Measurements from ENCODE around the gene TBCE. TPM values are rescaled to one million over a fixed set of nuclear protein-coding genes. Genes with fewer than 3 reads are reported as not detected.

Gene TBCE
- total RNA-seq: 15.2 TPM
- long read RNA-seq, full-length matches to known transcripts: 7 of 17 reads
- long read RNA-seq, partial matches to known transcripts: 5 of 17 reads
- long read RNA-seq, other reads (novel, unspliced or antisense): 5 of 17 reads

DNA sequence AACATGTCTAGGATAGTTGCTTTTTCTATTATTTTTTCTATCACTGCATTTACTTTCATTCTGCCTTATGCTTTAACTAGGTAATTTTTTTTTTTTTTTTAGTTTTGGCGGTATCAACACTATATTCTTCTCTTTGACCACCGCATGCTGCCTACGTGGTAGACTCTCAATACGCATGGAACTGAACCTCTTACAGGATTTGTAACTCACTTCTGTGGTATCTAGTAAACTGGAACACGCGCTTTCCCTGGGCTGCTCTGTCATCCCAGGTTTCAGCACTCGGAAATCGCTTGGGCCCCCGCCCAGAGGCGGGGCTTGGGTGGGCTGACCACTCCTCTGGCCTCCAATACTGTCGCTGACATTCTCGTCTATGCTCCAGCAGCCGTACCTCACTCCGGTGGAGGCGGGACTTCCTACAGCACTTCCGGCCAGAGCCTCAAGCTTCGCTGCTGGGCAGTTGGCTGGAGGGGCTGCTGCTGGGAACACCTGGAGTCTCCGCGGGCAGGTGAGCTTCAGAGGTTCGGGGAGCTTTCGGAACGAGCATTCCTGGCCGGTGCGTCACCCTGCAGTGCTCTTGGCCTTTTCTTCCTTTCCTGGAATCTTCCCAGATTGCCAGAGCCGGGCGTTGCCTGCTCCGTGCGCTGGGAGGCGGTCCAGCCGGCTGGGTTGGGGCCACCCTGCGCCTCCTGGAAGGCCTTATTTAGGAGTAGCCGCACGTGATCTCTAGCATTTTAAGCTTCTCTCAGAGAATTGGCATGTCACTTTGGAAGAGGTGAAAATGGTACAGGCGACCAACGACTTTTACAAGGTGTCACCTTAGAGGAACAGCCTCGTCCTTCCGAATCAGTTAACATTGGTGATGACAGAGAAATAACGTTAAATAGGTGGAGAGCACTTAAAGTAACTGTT is at the start of gene TBCE:
Gene TBCE, plus strand, starts transcription at position 428 of the 909 bp plus-strand sequence. CDS start 12,623 bp downstream, outside the sequence.
- peak; percentile 98 for DNase-seq (ENCODE audit: low spot score)
- intact Hi-C loops (cut with DNase I): loop anchor here (1.0 to 10.0 kb wide), 2 partner anchors 39 to 48 kb away; partner anchors contain the start of genes ARID4B and GGPS1

DNA sequence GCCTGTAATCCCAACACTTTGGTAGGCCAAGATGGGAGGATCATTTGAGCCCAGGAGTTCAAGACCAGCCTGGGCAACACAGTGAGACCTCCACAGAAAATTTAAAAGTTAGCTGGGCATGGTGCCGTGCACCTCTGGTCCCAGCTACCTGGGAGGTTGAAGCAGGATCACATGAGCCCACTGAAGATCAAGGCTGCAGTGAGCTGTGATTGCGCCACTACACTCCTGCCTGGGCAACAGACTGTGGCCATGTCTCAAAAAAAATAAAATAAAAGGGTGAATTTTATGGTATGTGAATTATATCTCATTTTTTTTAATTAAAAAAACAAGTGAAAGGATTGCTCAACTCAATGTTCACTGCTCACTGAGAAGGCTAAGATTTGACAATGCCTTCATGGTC is 48.0 kb upstream of the TBCE start:
- intact Hi-C loops (cut with DNase I): no loop called here

GRCh38 chr1:235320521-235321179 is 46.6 kb upstream of the TBCE start:
- intact Hi-C loops (cut with DNase I): no loop called here
- DNase-seq (ENCODE audit: low spot score): no peak

More for the DNA sequence above, 48.0 kb upstream of the TBCE start:
- DNase-seq (ENCODE audit: low spot score): no peak

GRCh38 chr1:235324296-235324695 is 42.9 kb upstream of the TBCE start:
- no peak for DNase-seq (ENCODE audit: low spot score)
- intact Hi-C loops (cut with DNase I): no loop called here

- DNase-seq (ENCODE audit: low spot score): no peak
- intact Hi-C loops (cut with DNase I): loop anchor here (5.0 kb wide), 3 partner anchors 73 to 177 kb away; partner anchors contain the start of gene B3GALNT2
Observed at GRCh38 chr1:235325139-235325538, 42.1 kb upstream of the TBCE start.

GRCh38 chr1:235325854-235326253 is 41.4 kb upstream of the TBCE start:
- no peak for DNase-seq (ENCODE audit: low spot score)
- intact Hi-C loops (cut with DNase I): loop anchor here (5.0 kb wide), 3 partner anchors 74 to 176 kb away; partner anchors contain the start of gene B3GALNT2

DNA sequence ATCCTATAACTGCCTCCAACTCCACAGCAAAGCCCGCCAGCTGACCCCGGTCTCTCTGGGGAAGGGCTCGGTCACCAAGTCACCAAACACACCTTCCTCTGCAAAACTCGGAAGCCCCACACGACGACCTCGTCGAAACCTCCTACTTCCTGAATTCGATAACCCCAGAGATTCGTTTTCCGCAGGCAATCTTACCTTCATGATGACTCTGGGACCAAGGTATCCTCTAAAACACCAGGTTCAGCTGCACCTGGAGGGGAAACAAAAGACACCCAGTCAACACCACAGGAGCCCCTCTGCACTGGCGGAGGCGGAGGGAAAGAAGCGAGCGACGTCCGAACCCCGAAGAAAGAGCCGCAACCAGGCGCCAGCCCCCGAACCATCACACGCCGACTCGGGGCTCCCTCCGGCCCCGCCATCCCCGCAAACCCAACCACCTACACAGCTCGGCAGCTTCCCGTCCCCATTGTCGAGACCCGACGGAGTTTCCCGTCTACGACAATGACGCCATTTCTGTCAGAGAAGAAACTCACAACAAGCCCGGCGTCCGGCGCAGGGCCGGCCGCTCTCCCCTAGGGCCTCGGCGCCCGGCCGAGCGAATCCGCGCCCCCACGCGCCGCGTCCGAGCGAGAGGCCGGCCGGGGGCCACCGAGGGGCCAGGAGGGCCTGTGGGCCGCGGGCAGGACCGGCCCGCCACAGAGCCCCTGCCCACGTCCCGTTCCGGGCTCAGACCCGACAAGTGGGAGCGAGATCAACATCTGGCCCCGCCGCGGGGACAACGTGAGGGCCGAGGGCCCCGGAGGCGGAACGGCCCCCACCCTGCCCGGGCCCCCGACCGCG is 40.3 kb upstream of the TBCE start:
- peak; percentile 80 for DNase-seq (ENCODE audit: low spot score)
- intact Hi-C loops (cut with DNase I): loop anchor here (5.0 kb wide), 3 partner anchors 75 to 175 kb away; partner anchors contain the start of gene B3GALNT2

- DNase-seq (ENCODE audit: low spot score): peak; percentile 87
Observed at GRCh38 chr1:235327559-235328270, 39.5 kb upstream of the TBCE start, which contains the start of gene ARID4B. ARID4B (minus strand) TSS chr1:235328179; CDS start chr1:235326919, 1,260 bp downstream.

GRCh38 chr1:235328271-235329138 is 38.7 kb upstream of the TBCE start, which contains the start of gene GGPS1:
GGPS1 (plus strand) TSS chr1:235328570; CDS start chr1:235335265, 6,695 bp downstream.
- intact Hi-C loops (cut with DNase I): loop anchor here (1.0 to 5.0 kb wide), 4 partner anchors 39 to 174 kb away; partner anchors contain the start of genes B3GALNT2 and TBCE
- peak; percentile 99 for DNase-seq (ENCODE audit: low spot score)

More at GRCh38 chr1:235327559-235328270, 39.5 kb upstream of the TBCE start, which contains the start of gene ARID4B:
- intact Hi-C loops (cut with DNase I): loop anchor here (1.0 to 5.0 kb wide), 4 partner anchors 40 to 175 kb away; partner anchors contain the start of genes B3GALNT2 and TBCE

DNA sequence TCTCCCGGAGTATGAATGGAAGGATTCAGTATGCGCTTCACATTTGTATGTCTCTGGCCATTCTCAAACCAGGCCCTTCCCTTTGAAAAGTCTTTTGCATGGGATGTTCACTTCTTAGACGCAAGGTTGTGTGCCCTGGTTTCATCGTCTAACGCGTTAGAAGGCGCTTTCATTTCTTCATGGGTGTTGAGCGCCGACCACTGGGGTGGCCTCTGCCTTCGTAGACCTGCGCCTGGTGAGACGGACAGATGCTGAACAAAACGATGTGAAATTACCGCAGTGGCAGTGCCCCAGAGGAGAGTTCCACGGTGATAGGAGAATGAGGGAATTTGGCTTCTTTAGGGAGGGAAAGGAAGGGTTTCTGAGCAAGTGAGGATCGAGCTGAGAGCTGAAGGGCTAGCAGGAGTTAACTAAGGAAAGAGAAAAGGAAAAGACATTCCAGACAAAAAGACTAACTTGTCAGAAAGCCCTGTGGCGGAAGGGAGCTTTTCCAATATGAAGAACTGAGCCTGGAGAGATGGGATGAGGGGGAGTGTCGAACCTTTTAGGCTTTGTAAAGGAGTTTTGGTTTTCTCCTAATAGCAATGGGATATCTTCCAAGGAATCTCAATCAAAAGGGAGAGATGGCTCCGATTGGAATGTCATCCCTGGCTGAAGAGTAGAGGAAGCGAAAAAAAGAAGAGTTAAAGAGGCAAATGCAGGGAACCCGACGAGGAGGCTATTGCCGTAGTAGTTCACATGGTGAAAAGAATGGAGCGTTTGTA is 37.9 kb upstream of the TBCE start:
- intact Hi-C loops (cut with DNase I): loop anchor here (5.0 kb wide), 3 partner anchors 77 to 173 kb away; partner anchors contain the start of gene B3GALNT2
- DNase-seq (ENCODE audit: low spot score): no peak

DNA sequence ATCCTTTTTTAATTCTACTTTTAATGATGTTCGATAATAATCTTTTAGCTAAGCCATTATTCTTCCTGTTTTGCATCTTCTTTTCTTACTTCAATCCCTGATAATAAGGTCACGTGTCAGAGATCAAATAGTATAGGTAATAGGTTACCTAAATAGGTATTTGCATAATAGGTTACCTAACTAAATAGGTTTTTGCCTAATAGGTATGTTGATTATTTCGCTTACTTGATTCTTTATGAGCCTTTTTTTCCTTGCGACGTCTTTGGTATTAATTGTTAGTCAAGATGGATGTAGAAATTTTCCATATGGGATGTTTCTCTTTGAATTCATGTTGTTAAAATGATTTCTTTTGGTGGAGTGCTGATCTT is 36.3 kb upstream of the TBCE start:
- no peak for DNase-seq (ENCODE audit: low spot score)
- intact Hi-C loops (cut with DNase I): no loop called here

DNA sequence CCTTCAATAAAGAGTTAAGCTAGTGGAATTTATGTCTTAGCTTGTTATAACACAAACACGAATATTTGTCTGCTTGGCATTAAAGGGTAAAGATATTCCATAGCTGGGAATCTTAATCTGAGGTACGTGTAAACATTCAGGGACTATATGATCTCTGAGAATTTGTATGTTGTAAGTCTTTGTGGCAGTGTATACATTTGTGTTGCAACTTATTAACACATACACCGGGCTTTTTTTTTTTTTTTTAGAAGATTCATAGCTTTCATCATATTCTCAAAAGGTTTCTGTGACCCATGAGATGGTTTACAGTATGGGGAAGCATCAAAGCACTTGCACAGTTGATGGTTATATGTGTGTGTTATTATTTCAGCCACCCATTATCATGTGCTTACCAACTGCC is 35.8 kb upstream of the TBCE start:
- intact Hi-C loops (cut with DNase I): no loop called here
- DNase-seq (ENCODE audit: low spot score): no peak

GRCh38 chr1:235336903-235337302 is 30.3 kb upstream of the TBCE start:
- intact Hi-C loops (cut with DNase I): no loop called here
- no peak for DNase-seq (ENCODE audit: low spot score)

DNA sequence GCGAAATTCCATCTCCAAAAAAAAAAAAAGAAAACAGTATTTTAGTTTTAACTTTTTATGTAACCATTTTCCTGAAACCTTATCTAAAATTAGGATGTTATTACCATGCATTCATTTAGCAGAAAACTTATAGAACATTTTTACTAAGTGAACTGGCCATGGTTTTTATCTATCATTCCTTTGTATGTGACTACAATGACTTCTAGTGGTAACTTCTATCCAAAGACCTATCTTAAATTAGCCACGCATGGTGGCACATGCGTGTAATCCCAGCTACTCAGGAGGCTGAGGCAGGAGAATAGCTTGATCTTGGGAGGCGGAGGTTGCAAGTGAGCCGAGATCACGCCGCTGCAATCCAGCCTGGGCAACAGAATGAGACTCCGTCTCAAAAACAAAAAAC is 27.5 kb upstream of the TBCE start:
- intact Hi-C loops (cut with DNase I): no loop called here
- no peak for DNase-seq (ENCODE audit: low spot score)

DNA sequence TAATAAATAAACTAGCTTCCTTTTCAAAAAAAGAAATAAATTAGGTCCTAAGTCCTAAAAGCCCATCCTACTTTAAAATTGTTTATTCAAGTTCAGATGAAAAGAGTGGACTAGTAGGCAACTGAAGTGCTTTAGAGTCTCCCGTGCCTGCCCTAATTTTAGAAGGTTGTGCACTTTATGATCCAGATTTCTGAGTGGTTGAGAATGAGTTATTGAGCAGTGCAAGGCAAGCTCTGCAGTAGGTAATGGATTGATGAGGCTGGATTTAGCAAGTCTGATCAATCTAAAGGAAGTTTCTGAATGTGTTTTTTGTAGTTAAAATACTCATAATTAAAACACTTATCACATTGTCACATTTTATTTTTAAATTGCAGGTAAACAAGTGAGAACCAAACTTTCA is 25.9 kb upstream of the TBCE start:
- intact Hi-C loops (cut with DNase I): no loop called here
- no peak for DNase-seq (ENCODE audit: low spot score)

GRCh38 chr1:235342039-235342438 is 25.2 kb upstream of the TBCE start:
- intact Hi-C loops (cut with DNase I): no loop called here
- no peak for DNase-seq (ENCODE audit: low spot score)

DNA sequence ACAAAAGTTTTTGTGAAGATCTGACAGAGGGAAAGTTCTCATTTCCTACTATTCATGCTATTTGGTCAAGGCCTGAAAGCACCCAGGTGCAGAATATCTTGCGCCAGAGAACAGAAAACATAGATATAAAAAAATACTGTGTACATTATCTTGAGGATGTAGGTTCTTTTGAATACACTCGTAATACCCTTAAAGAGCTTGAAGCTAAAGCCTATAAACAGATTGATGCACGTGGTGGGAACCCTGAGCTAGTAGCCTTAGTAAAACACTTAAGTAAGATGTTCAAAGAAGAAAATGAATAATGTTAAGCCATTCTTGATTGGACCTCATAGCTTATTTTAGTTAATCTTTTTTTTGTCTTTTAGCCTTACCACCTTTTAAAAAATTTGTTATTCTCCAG is 24.8 kb upstream of the TBCE start:
- intact Hi-C loops (cut with DNase I): no loop called here

More for the DNA sequence above, 24.8 kb upstream of the TBCE start:
- DNase-seq (ENCODE audit: low spot score): no peak

Data from cardiac septum (tissue), 1 donor.